CD4-positive, alpha-beta T cell (primary cell): Measurements from ENCODE around the gene MANEAL. TPM values are rescaled to one million over a fixed set of nuclear protein-coding genes. Genes with fewer than 3 reads are reported as not detected.

Source experiments
- ATAC-seq: fragments of 200-7000 bp; cut with Tn5 transposase; one replicate; pipeline ENCODE4 v1.10.0; 2022; ENCODE audit warnings: mild to moderate bottlenecking; ENCODE audit not compliant: poor library complexity
- CTCF ChIA-PET: fragments of 350-600 bp; sonication (Branson Sonifier 250); formaldehyde crosslinking; loops from one replicate; lab custom pipeline; 2021; ENCODE audit warnings: antibody characterized with exemption, inconsistent platforms; lab: Charles Lee
- POLR2A ChIA-PET: fragments of 350-600 bp; sonication (Branson Sonifier 250); formaldehyde crosslinking; loops from one replicate; lab custom pipeline; 2021; ENCODE audit warnings: antibody characterized with exemption, inconsistent platforms; lab: Charles Lee
- DNase-seq, 14 experiments: peaks; one replicate each; pipeline ENCODE4 v3.0.0-alpha.2; 2013 to 2020; ENCODE audit warnings: mixed read lengths in 2 of 14
- H3K27ac ChIP-seq, 2 donors: one replicate each; pipeline versions ENCODE4 v1.5.1 to v1.7.0; 2013; ENCODE audit warnings: low read length in 2 of 2, low read depth in 1 of 2, mild to moderate bottlenecking in 1 of 2
- H3K27me3 ChIP-seq, 2 experiments: 1 replicate in 1 of 2; 2 replicates in 1 of 2; pipeline versions ENCODE4 v1.6.1 to v1.7.0; 2013; ENCODE audit warnings: low read length in 2 of 2, control low read depth in 1 of 2, mild to moderate bottlenecking in 1 of 2, moderate library complexity in 1 of 2; ENCODE audit not compliant: insufficient read depth in 2 of 2, control insufficient read depth in 1 of 2
- H3K36me3 ChIP-seq: one replicate; pipeline ENCODE4 v1.6.1; 2013; ENCODE audit warnings: low read length, control low read depth; ENCODE audit not compliant: insufficient read depth
- H3K4me1 ChIP-seq: one replicate; pipeline ENCODE4 v1.6.1; 2013; ENCODE audit warnings: low read length, control low read depth; ENCODE audit not compliant: insufficient read depth
- H3K4me3 ChIP-seq: one replicate; pipeline ENCODE4 v1.5.1; 2013; ENCODE audit warnings: mild to moderate bottlenecking, low read length, moderate library complexity
- H3K9me3 ChIP-seq, 2 experiments: 1 replicate in 1 of 2; 2 replicates in 1 of 2; pipeline versions ENCODE4 v1.6.1 to v1.7.0; 2013; ENCODE audit warnings: low read length in 2 of 2, mild to moderate bottlenecking in 2 of 2, control low read depth in 1 of 2, moderate library complexity in 1 of 2; ENCODE audit not compliant: control insufficient read depth in 1 of 2, insufficient read depth in 1 of 2
- H3K27ac Mint-ChIP-seq: one replicate; pipeline ENCODE4 v1.8.0; 2020; ENCODE audit warnings: mixed read lengths
- H3K27me3 Mint-ChIP-seq: one replicate; pipeline ENCODE4 v1.8.0; 2021; ENCODE audit warnings: mixed read lengths
- H3K36me3 Mint-ChIP-seq: one replicate; pipeline ENCODE4 v1.8.0; 2021; ENCODE audit warnings: low read depth, mixed read lengths
- H3K4me1 Mint-ChIP-seq: one replicate; pipeline ENCODE4 v1.8.0; 2021; ENCODE audit warnings: low read depth, mixed read lengths
- H3K4me3 Mint-ChIP-seq: one replicate; pipeline ENCODE4 v1.8.0; 2020; ENCODE audit warnings: mild to moderate bottlenecking, mixed read lengths
- H3K9me3 Mint-ChIP-seq: one replicate; pipeline ENCODE4 v1.8.0; 2020; ENCODE audit warnings: mixed read lengths
- intact Hi-C, 2 experiments: fragments of 100-400 bp; cut with DNase I in 1 of 2; cut with micrococcal nuclease in 1 of 2; formaldehyde crosslinking; loops; one replicate each; pipeline versions ENCODE4 v1.15.1 to v1.9.0; 2023 to 2025; cut with DNase I, micrococcal nuclease
- total RNA-seq, 174 experiments: library from RNA in 2 of 174; stranded (reverse) in 2 of 174; gene quantifications; one replicate each; pipeline ENCODE4 v1.2.3 and lab custom pipeline; 2021 to 2026
- TF ChIP-seq, protein P1 (sequence below): fragments of 200-600 bp; IDR thresholded peaks from one replicate; pipeline ENCODE4 v1.8.0; 2022; ENCODE audit warnings: antibody characterized with exemption, mild to moderate bottlenecking

MANEAL gene
- total RNA-seq, 2 experiments from 2014 or later = 0.33 to 0.53 TPM

DNA sequence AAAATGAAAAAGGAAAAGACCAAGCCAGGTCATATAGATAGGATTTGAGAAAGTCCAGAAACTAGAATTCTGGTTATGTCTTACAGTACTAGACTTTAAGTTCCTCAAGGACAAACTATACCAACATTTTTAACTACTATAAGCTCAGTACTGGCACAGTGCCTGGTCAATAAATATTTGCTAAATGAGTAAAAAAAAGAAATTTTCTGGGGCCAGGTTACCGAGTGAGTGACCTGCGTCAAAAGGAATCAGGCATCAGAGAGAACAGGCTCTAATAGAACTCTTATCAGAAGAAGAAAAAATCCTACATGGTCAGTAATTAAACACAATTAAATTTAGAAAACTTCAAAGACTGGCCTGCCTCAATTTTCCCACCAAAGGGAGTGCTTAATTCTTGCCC, 38.2 kb downstream of the MANEAL start:
- TF ChIP-seq, protein P1, sequence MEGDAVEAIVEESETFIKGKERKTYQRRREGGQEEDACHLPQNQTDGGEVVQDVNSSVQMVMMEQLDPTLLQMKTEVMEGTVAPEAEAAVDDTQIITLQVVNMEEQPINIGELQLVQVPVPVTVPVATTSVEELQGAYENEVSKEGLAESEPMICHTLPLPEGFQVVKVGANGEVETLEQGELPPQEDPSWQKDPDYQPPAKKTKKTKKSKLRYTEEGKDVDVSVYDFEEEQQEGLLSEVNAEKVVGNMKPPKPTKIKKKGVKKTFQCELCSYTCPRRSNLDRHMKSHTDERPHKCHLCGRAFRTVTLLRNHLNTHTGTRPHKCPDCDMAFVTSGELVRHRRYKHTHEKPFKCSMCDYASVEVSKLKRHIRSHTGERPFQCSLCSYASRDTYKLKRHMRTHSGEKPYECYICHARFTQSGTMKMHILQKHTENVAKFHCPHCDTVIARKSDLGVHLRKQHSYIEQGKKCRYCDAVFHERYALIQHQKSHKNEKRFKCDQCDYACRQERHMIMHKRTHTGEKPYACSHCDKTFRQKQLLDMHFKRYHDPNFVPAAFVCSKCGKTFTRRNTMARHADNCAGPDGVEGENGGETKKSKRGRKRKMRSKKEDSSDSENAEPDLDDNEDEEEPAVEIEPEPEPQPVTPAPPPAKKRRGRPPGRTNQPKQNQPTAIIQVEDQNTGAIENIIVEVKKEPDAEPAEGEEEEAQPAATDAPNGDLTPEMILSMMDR = no peak
- no peak overlapping the region for H3K4me3 Mint-ChIP-seq
- peaks cover 67% of the 10 kb centered on the region for H3K36me3 ChIP-seq
- no peaks in the 10 kb centered on the region for H3K9me3 Mint-ChIP-seq
- ChIA-PET POLR2A (no interaction called here), CTCF (no interaction called here)
- ATAC-seq (no peak), DNase-seq (no peak)
- no peaks in the 10 kb centered on the region for H3K4me1 Mint-ChIP-seq
- H3K27me3 ChIP-seq = no peaks in the 10 kb centered on the region
- H3K4me1 ChIP-seq = no peaks in the 10 kb centered on the region
- H3K27ac ChIP-seq = no peak overlapping the region
- H3K4me3 ChIP-seq = no peak overlapping the region
- H3K27ac Mint-ChIP-seq = no peak overlapping the region
- H3K36me3 Mint-ChIP-seq = peaks cover 84% of the 10 kb centered on the region
- no peaks in the 10 kb centered on the region for H3K9me3 ChIP-seq
- H3K27me3 Mint-ChIP-seq = no peaks in the 10 kb centered on the region
- intact Hi-C loops = no loop called here

GRCh38 chr1:37836788-37837187, 43.1 kb downstream of the MANEAL start:
- ChIA-PET CTCF (no interaction called here), POLR2A (no interaction called here)
- Mint-ChIP-seq H3K36me3 (peaks cover 80% of the 10 kb centered on the region), H3K4me1 (no peaks in the 10 kb centered on the region), H3K4me3 (no peak overlapping the region), H3K27me3 (no peaks in the 10 kb centered on the region), H3K9me3 (no peaks in the 10 kb centered on the region), H3K27ac (no peak overlapping the region)
- Histone ChIP-seq H3K9me3 (no peaks in the 10 kb centered on the region), H3K27me3 (no peaks in the 10 kb centered on the region), H3K27ac (no peak overlapping the region), H3K4me3 (no peak overlapping the region), H3K36me3 (peaks cover 88% of the 10 kb centered on the region), H3K4me1 (no peaks in the 10 kb centered on the region)
- TF ChIP-seq, protein P1 = no peak
- intact Hi-C loops = no loop called here
- ATAC-seq (no peak), DNase-seq (no peak)

GRCh38 chr1:37839676-37840075, 46.0 kb downstream of the MANEAL start:
- H3K9me3 Mint-ChIP-seq = no peaks in the 10 kb centered on the region
- Histone ChIP-seq H3K27ac (no peak overlapping the region), H3K27me3 (no peaks in the 10 kb centered on the region), H3K36me3 (peaks cover 64% of the 10 kb centered on the region), H3K9me3 (no peaks in the 10 kb centered on the region), H3K4me1 (no peaks in the 10 kb centered on the region), H3K4me3 (no peak overlapping the region)
- no peak for DNase-seq
- H3K4me1 Mint-ChIP-seq = peaks cover 15% of the 10 kb centered on the region
- TF ChIP-seq, protein P1 = no peak
- ATAC-seq = no peak
- H3K27me3 Mint-ChIP-seq = no peaks in the 10 kb centered on the region
- no peak overlapping the region for H3K4me3 Mint-ChIP-seq
- intact Hi-C loops = no loop called here
- H3K27ac Mint-ChIP-seq = no peak overlapping the region
- peaks cover 79% of the 10 kb centered on the region for H3K36me3 Mint-ChIP-seq
- ChIA-PET POLR2A (no interaction called here), CTCF (no interaction called here)
